ENCODE results near the gene RABL6.
"Not testable (repeated sequence)": the region's sequence is repeated elsewhere in the genome, so short reads cannot be mapped to it uniquely, and the experiment has no call there.

Gene RABL6

GRCh38 chr9:136863623-136864273 lies 56.0 kb downstream of the RABL6 start:
- no peak for DNase-seq (ENCODE audit: low read depth)

GRCh38 chr9:136865041-136865767 lies 57.5 kb downstream of the RABL6 start:
- H3K4me3 ChIP-seq (ENCODE audit: low read depth, low read length), result peak overlapping the region; percentile 89
- DNase-seq (ENCODE audit: low read depth), result no peak

More at GRCh38 chr9:136863623-136864273, 56.0 kb downstream of the RABL6 start:
- H3K4me3 ChIP-seq (ENCODE audit: low read depth, low read length), result no peak overlapping the region

DNA sequence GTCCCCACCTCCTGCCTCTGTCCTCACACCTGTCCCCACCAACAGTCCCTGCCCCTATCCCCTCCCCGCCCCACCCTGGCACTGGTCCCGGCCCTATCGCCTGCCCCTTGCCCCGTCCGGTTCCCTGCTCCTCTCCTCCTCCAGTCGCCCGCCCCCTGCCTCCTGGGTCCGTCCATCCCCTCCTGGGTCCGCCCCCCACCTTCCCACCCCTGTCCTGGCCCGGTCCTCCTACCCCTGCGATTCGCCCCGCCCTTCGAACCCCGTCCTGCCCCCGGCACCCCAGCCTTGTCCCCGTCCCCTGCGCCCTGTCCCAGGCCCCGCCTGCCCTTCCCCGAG lies 58.0 kb downstream of the RABL6 start:
- DNase-seq (ENCODE audit: low read depth), result no peak

GRCh38 chr9:136866898-136867421 lies 59.2 kb downstream of the RABL6 start:
- H3K4me3 ChIP-seq (ENCODE audit: low read depth, low read length), result peak overlapping the region; percentile 89
- not testable (repeated sequence) for DNase-seq (ENCODE audit: low read depth)

More for the DNA sequence above, 58.0 kb downstream of the RABL6 start:
- peak overlapping the region; percentile 89 for H3K4me3 ChIP-seq (ENCODE audit: low read depth, low read length)

GRCh38 chr9:136867480-136867879 lies 59.7 kb downstream of the RABL6 start:
- DNase-seq (ENCODE audit: low read depth), result no peak
- H3K4me3 ChIP-seq (ENCODE audit: low read depth, low read length), result no peak overlapping the region

DNA sequence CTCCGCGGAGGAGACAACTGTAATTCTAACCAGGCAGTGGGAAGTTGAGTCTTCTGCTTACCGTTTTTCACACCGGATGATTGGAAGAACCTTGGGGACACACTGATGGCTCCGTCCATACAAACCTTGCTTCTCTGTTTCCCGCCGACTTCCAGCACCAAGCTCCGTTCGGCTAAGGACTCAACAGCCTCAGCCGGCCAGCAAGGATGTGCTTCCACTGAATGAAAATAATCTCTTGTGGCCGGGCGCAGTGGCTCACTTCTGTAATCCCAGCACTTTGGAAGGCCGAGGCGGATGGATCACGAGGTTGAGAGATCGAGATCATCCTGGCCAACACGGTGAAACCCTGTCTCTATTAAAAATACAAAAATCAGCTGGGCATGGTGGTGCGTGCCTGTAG lies 60.2 kb downstream of the RABL6 start:
- H3K4me3 ChIP-seq (ENCODE audit: low read depth, low read length), result no peak overlapping the region

DNA sequence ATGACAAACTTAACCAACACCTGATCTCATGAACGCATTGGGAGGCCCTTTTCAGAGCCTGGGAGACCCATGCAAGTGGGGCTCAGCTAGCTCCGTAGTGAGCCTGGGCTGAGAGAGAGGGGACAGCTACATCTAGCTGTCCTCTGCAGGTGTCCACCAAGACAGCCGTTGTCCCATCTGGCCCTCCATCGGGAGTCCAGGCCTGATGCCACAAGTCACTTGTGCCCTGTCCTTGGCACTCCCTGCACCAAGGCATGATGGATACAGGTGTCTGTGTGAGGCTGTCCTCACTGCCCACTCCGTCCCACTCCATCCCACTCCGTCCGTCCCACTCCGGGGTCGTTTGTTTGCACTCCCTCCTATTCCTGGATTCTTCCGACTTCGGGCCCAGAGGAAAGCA lies 60.9 kb downstream of the RABL6 start:
- no peak overlapping the region for H3K4me3 ChIP-seq (ENCODE audit: low read depth, low read length)
- no peak for DNase-seq (ENCODE audit: low read depth)

More for the DNA sequence above, 60.2 kb downstream of the RABL6 start:
- DNase-seq (ENCODE audit: low read depth), result no peak

DNA sequence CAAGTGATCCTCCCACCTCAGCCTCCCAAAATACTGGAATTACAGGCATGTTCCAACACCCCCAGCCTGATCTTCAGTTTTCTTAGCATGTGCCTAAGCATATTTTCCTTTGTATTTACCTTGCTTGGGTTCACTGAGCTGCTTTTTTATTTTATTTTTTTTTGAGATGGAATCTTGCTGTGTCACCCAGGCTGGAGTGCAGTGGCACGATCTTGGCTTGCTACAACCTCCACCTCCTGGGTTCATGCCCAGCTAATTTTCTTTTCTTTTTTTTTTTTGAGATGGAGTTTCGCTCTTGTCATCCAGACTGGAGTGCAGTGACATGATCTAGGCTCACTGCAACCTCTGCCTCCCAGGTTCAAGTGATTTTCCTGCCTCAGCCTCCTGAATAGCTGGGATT lies 61.9 kb downstream of the RABL6 start:
- H3K4me3 ChIP-seq (ENCODE audit: low read depth, low read length); DNase-seq (ENCODE audit: low read depth): not testable (repeated sequence)

DNA sequence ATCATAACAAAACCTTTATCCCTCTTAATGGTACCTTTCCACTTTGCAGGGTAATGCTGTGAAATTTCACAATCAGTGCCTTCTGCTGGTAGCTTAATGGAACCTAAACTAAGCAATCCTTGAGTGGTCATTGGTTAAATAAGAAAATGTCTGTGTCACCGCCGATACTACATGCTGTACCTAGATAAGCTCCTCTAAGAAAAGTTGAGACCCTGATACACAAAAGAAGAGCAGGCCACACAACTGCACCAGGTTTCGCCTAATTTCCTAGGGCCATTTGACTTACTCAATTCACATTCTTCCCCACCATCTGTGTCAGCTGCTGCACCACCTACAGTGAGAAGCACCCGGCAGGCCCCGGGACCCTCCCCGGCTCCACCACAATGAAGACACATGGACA lies 67.4 kb downstream of the RABL6 start:
- H3K4me3 ChIP-seq (ENCODE audit: low read depth, low read length), result no peak overlapping the region
- no peak for DNase-seq (ENCODE audit: low read depth)

DNA sequence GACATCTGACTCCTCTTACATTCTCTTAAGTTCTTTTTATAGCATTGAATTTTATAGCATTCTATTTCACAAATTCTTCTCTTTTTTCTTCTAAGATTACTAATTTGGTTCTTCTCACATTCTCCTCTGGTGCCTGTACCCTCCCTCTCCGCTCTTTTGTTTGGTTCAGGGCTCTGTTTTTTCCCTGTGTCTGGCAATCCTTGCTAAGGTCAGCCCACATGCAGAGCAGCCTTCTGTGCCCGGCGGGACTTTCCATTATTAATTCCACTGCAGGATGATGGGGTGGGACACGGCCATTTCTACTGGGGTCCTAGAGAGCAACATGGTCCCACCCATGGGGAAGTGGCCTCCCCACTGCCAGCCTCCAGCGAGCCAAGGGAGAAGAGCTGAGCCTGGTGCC lies 68.7 kb downstream of the RABL6 start:
- no peak overlapping the region for H3K4me3 ChIP-seq (ENCODE audit: low read depth, low read length)
- no peak for DNase-seq (ENCODE audit: low read depth)

GRCh38 chr9:136880651-136881050 lies 72.9 kb downstream of the RABL6 start:
- H3K4me3 ChIP-seq (ENCODE audit: low read depth, low read length), result no peak overlapping the region
- DNase-seq (ENCODE audit: low read depth), result no peak

GRCh38 chr9:136881691-136882108 lies 74.0 kb downstream of the RABL6 start:
- H3K4me3 ChIP-seq (ENCODE audit: low read depth, low read length), result no peak overlapping the region
- DNase-seq (ENCODE audit: low read depth), result no peak

DNA sequence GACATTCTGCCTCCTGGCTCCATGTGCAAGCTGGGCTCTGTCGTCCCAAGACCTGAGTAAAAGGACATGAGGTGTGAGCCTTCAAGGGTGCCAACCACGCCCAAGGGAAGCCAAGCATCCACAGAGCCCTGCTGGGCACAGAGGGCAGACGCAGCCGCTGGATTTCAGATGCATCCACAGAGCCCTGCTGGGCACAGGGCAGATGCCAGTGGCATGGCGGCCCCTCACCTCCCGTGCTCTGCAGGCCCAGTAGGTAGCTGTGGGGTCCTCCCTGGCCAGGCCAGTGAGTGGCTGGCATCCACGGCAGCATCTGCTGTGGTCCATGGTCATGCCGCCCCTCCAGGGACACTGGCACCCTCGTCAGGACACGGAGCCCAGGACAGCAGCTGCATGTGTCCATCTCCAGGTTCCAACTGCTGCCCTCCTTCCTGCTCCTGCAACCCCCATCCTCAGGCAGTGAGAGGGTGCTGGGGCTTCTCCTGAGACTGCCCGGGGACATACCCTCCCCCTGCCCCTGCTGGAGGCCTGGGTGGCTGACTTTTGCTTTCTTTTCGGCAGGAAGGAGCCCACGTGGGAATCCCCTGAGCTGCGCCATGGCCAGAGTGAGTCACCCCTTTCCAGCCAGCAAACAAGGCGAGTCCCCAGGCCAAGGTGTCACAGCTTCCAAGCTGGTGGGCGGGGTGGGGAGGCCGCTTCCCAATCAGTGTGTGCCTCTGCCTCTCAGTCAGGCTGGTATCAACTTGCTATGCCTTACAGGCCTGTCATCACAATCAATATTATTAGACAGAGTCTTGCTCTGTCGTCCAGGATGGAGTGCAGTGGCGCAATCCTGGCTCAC lies 74.6 kb downstream of the RABL6 start:
- peak; percentile 45 for DNase-seq (ENCODE audit: low read depth)
- peak overlapping the region; percentile 5 for H3K4me3 ChIP-seq (ENCODE audit: low read depth, low read length)

DNA sequence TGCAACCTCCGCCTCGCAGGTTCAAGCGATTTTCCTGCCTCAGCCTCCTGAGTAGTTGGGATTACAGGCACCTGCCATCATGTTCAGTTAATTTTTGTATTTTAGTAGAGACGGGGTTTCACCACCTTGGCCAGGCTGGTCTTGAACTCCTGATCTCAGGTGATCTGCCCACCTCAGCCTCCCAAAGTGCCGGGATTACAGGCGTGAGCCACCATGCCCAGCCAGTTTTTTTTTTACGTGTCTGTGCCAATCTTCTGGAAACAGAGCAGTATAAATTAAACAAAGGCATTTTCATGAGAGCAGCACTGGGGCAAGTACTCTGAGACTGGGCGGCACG lies 75.2 kb downstream of the RABL6 start:
- H3K4me3 ChIP-seq (ENCODE audit: low read depth, low read length); DNase-seq (ENCODE audit: low read depth): not testable (repeated sequence)

DNA sequence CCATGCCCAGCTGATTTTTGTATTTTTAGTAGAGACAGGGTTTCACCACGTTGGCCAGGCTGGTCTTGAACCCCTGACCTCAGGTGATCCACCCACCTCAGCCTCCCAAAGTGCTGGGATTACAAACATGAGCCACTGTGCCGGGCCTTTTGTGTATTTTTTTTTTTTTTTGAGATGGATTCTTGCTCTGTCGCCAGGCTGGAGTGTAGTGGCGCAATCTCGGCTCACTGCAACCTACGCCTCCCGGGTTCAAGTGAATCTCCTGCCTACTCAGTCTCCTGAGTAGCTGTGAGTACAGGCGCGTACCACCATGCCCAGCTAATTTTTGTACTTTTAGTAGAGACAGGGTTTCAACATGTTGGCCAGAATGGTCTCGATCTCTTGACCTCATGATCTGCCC lies 75.9 kb downstream of the RABL6 start:
- not testable (repeated sequence) for H3K4me3 ChIP-seq (ENCODE audit: low read depth, low read length)

GRCh38 chr9:136885950-136886578 lies 78.3 kb downstream of the RABL6 start, which contains the start of gene TRAF2:
Gene TRAF2 (plus strand): TSS chr9:136886516. CDS start chr9:136898741, 12,225 bp downstream.
- peak within 1 kb of the TSS; percentile 90 for H3K4me3 ChIP-seq (ENCODE audit: low read depth, low read length)
- DNase-seq (ENCODE audit: low read depth), result peak; percentile 99

More for the DNA sequence above, 75.9 kb downstream of the RABL6 start:
- not testable (repeated sequence) for DNase-seq (ENCODE audit: low read depth)

DNA sequence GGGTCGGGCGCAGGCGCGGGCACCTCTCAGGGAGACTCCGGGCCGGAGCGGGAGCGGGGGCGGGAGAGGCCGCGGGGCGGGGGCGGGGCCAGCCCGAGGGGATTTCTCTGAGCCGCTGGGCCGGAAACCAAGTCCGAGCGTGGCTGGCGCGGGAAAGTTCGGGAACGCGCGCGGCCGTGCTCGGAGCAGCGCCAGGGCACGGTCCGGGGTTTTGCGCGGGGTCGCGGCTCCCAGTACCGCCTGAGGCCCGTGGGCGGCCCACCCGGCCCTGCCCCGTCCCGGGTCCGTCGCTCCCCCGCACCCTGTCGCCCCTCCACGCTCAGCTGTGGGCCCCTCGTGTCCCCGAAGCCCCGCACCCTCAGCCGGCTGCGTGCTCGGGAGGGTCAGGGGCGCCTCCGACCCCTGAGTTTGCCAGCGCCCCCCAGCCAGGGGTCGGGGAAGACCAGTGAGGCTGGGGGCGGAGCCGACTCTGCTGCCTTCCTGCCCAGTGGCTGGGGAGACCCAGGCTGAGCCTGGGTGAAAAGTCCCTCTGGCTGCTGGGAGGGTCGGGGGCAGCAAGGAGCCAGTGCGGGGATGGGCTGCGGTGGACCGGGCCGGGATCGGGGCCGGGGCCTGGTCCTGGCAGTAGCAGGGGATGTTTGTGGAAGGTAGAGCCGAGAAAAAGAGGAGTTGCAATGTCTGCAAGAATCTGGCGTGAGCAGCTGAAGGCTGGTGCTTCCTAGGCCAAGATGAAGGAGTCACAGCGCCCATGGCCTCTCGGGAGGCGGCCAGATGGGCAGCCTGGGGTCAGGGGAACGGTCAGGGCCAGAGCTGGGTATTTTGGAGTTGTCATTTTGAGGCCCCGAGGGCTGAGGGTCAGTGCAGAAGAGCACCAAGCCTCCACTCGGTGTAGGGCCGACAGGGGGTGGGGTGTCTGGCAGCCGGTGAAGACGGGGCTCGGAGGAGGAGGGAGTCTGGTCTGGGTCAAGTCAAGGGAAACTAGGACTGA lies 79.2 kb downstream of the RABL6 start:
- H3K4me3 ChIP-seq (ENCODE audit: low read depth, low read length), result peak overlapping the region; percentile 90
- no peak for DNase-seq (ENCODE audit: low read depth)

DNA sequence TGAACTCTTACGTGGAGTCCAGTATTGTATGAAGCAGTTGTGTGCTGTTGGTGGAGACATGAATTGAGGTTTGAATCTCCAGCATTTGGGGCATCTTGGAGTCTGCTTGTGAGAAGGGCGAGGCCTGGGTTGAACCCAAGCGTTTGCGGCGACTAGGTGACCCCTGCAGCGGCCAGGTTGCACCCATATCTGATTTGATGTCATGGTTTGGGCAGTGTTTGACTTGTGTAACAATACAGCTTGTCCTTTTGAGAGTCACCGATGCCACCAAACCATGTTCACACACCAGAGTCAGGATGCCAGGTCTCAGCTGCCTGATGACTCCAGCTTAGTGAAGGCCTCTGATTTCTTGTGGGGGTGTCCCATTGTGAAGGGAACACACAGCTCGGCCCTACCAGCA lies 80.7 kb downstream of the RABL6 start:
- no peak overlapping the region for H3K4me3 ChIP-seq (ENCODE audit: low read depth, low read length)
- no peak for DNase-seq (ENCODE audit: low read depth)

Measured in skeletal muscle cell (primary cell).